Erythroblast (primary cell): ENCODE results near the gene ACBD5.

Source experiments
- GATA1 ChIP-seq: IDR thresholded peaks from 2 replicates; pipeline ENCODE4 v1.6.1; 2011; ENCODE audit warnings: low read depth, mild to moderate bottlenecking, control low read depth, low read length, moderate library complexity
- POLR2A ChIP-seq: IDR thresholded peaks from 2 replicates; pipeline ENCODE4 v1.6.1; 2011; ENCODE audit warnings: mild to moderate bottlenecking, low read length

- TF ChIP-seq POLR2A (peak; percentile 93), GATA1 (no peak)
These were observed 85.4 kb downstream of the ACBD5 start, which contains the start of gene MASTL for GRCh38 chr10:27155066-27155754.
